Embryonic facial prominence (tissue), 1 donor: ENCODE data around the gene LARP1.
"Not testable (repeated sequence)": the region's sequence is repeated elsewhere in the genome, so short reads cannot be mapped to it uniquely, and the experiment has no call there.

ENCODE experiments used
- DNase-seq: peaks from one replicate; pipeline ENCODE4 v3.0.0-alpha.2; 2016; ENCODE audit errors: extremely low spot score

LARP1 gene

DNA sequence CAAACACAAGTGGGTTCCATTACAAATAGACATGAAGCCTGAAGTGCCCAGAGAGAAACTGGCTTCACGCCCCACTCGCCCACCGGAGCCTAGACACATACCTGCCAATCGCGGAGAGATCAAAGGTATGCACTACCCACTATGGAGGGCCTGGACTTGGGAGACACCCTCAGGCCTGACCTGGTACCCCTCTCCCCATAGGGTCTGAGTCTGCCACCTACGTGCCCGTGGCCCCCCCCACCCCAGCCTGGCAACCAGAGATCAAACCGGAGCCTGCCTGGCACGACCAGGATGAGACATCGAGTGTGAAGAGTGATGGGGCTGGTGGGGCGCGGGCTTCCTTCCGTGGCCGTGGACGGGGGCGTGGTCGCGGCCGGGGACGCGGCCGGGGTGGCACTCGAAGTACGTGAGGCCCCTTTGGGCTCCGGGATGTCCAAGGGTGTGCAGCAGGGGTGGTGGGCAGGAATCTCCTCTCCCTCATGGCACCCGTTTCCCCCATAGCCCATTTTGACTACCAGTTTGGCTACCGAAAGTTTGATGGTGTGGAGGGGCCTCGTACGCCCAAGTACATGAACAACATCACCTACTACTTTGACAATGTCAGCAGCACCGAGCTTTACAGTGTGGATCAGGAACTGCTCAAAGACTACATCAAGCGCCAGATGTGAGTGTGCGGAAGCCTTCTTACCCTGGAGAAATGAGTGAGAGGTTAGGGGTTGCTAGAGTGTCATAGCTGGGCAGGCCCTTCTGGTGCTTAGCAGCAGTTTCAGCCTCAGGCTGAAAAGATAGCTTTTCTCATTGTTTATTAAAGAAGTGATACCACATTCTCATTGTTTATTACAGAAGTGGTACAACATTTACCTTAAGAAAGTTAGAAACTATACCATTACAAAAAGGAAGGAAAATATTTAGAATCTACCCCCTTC lies 38.7 kb downstream of the LARP1 start:
- DNase-seq: no peak

DNA sequence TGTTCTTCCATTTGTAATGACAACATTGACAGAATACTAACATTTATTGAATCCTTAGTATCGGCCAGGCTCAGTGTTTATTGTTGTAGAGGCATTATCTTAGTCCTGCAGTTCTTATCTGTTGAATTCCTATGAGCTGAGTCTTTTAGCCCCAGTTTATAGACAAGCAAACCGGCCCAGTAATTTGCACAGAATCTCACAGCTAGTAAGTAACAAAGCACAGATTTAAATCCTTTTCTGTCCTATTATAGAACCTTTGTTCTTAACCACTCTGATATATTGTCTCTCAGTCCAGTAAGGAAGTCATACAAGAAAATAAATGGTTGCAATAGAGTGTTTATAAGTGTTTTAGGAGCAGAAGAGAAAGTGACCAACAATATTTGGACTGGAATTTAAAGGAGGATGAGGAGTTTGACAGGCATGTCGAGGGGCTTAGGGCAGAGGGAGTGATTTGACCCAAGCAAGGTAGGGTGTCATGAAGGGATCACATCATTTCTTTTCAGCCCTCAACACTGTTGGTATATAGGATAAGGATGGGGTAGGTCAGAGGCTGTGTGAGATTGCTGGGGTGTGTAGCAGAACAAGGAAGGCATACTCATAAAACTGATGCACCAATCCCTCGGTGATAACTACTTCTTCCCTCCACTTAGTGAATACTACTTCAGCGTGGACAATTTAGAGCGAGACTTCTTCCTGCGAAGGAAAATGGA lies 39.5 kb downstream of the LARP1 start:
- DNase-seq: no peak

DNA sequence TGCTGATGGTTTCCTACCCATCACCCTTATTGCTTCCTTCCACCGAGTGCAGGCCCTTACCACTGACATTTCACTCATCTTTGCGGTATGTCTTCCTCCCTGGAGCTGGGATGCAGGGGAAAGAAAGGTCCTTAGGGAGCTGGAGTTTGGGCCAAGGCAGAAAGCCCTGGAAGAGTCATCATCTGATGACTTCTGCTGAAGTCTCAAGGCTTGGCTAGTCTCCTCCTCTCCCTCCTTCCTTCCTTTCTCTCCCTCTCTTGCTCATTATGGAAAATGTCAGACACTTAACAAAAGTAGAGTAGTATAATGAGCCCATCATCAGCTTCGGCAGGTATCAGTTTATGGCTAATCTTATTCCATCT lies 40.0 kb downstream of the LARP1 start:
- DNase-seq: no peak

DNA sequence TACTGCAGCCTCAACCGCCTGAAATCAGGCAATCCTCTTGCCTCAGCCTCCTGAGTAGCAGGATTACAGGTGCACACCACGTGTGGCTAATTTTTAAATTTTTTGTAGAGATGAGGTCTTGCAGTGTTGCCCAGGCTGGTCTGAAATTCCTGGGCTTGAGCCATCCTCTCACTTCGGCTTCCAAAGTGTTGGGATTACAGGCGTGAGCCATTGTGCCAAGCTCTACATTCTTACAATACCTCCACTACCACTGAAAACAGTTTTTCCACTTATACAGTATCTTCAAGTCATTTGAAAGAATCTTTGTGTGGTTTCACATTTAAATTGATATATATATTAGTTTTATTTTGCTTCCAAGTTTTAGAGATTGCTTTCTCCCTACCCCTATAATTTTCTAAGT lies 42.6 kb downstream of the LARP1 start:
- DNase-seq: no peak

DNA sequence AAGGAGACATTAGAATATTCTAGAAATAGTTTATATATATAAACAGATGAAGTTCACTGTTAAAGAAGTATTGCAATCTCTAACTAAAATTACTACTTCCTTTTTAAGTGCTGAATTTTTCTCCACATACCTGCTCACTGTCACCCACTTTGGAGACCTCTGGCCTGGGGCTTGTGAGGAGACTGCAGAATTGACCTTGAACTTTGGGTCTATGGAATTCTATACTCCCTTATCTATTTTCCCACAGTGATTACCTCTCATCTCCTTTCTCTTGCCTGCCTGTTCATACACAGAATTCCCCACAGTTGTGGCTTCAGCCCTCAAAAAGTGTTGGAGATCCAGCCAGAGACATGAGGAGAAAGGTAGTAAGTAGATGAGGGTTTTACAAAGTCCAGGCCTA lies 45.4 kb downstream of the LARP1 start:
- no peak for DNase-seq

DNA sequence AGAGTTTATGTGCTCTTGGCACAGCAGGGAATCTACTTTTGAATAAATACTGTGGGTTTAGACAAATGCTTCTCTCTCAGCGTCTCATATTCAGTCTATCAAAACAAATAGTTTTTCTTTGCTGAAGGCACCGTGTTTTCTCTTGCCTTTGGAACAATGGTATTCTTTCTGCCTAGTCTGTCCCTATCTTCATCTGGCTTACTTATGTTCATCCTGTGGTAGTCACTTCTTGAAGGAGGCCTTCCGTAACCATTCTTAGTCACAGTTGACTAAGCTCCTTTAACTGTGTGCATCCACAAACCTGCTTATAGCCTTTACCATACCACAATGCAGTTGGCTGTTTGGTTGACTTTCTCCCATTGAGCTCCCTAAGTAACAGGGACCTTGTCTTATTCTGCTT lies 45.9 kb downstream of the LARP1 start:
- DNase-seq: no peak

DNA sequence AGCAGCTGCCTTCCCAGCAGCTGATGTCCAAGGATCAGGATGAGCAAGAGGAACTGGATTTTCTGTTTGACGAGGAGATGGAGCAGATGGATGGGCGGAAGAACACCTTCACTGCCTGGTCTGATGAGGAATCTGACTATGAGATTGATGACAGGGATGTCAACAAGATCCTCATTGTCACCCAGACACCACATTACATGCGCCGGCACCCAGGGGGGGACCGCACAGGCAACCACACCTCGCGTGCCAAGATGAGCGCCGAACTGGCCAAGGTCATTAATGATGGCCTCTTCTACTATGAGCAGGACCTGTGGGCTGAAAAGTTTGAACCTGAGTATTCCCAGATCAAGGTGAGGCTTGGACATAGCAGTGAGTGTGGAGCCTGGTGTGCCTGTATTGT lies 46.9 kb downstream of the LARP1 start:
- DNase-seq: no peak

DNA sequence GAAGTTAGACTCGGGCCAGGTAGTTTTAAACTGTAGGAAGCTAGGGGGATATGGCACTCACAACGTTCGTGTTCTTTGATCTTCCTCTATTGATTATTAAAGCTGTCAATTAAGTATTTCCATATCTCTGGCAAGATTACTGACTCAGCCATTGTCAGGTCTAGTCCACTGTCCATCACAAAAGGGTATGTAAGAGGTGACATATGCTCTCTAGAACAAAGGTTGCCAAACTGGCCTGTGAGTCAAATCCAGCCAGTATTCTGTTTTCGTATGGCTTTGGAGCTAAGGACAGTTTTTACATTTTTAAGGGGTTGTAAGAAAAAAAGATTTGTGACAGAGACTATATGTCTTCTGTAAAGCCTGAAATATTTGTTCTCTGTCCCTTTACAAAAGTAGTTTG lies 51.0 kb downstream of the LARP1 start:
- DNase-seq: no peak

DNA sequence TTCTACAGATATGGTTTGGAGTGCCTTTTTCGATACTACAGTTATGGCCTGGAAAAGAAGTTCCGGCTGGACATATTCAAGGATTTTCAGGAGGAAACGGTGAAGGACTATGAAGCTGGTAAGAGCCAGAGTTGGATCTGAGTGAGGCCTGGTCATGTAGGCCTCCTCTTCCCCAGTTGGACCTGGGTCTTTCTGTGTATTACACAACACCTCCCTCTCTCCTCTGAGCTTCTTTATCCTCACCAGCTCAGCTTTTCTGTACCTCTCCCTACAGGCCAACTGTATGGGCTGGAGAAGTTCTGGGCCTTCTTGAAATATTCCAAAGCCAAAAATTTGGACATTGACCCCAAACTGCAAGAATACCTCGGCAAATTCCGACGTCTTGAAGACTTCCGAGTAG lies 56.1 kb downstream of the LARP1 start:
- DNase-seq: no peak

DNA sequence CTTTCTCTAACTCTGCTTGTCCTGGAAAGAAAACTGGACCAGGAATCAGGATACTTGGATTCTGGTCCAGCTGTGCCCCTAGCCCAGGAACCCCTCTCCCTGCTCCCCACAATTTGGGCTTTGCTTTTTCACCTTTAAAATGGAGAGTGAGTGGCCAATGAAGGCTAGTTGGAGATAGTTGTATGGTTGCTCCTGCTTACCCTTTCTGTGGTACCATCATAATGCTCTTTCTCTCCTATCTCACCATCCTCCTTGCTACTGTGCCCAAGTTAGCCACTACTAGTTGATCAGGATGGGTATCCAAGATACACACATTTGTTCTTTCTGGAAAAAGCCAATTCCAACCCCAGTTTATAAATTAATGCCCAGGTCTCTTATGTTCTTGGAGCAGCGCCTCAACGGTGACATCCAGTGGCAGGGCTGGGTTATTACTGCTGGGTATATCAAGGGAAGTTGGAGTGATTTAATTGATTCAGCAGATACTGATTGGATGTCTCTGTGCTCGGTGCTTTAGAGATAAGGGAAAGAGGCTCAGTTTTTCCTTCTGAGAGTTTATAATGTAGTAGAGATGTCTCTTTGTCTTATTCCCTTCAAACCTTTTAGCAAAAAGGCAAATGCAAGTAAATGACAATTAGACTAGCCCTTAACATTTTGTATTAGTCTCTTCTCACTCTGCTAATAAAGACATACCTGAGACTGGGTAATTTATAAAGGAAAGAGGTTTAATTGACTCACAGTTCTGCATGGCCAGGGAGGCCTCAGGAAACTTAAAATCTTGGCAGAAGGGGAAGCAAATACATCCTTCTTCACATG lies 56.7 kb downstream of the LARP1 start:
- DNase-seq: no peak

DNA sequence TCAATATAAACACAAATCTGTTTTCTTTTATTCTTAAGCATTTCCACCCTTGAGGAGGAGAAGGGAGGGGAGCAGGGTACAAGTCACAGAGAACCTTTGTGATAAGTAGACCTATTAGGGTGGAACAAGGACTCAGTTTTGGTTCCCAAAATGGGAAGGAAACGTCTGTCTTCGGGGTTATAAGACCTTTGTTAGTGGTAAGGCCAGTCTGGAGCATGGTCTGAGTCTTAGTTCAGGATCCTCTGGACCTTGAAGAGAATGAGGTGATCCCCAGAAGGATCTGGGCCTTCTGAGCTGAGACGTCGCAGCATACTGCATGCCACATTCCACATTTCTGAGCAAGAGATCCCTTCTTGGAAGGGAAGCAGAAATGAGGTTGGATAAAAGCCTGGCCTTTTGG lies 58.0 kb downstream of the LARP1 start:
- no peak for DNase-seq

DNA sequence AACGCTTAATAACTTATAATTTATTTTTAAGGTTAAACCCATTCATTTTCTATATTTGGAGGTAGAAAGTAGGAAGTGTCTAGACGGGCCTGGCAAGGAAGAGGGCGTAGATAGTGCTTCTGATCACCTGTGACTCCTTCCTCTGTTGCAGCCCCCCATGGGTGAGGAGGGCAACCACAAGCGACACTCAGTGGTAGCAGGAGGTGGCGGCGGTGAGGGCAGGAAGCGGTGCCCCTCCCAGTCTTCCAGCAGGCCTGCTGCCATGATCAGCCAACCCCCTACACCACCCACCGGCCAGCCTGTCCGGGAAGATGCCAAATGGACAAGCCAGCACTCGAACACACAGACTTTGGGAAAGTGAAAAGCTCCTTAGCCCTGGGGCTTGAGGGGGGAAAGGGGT lies 58.6 kb downstream of the LARP1 start:
- no peak for DNase-seq

DNA sequence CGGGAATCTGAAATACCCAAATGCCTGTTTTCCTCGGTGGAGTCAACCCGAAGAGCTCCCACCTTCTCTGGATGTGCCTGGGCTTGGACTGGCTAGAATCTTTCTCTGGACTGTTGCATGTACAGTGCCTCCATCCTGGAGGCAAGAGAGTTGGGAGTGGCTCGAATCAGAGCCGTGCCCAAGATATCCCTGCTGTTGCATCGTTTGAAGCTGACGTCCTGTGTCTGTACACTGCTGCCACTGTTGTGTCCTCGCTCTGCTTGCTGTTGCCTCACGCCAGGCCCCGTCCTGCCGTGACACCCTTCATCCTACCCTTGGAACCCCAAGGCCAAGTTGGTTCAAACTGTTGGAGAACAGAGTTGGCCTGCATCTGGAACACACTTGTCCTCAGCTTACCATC lies 59.8 kb downstream of the LARP1 start:
- DNase-seq: no peak

DNA sequence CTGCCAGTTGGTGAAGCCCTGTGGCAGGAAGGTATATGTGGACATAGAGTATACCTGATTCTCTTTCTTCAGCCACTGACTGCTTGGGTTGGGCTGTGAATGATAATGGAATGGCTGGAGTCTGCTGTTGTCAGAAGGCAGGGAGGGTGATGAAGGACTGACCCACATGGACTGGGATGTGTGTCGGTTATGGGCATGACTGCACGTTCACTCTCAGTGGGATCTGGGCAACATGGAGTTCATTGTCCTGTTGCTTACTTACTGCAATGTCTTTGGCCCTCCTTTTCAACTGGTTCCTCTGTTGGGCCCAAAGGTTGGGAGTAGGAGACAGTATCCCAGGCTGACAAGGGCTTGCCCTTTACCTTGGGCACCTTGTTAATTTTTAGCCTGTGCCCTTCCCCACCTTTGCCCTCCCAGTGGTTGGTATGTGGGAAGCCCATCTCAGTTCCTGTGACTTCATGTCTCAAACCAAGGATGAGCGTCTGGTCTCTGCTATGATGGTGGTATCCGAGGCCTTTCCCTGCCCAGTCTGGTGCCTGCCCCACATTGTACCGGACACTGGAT lies 60.6 kb downstream of the LARP1 start:
- DNase-seq: no peak

DNA sequence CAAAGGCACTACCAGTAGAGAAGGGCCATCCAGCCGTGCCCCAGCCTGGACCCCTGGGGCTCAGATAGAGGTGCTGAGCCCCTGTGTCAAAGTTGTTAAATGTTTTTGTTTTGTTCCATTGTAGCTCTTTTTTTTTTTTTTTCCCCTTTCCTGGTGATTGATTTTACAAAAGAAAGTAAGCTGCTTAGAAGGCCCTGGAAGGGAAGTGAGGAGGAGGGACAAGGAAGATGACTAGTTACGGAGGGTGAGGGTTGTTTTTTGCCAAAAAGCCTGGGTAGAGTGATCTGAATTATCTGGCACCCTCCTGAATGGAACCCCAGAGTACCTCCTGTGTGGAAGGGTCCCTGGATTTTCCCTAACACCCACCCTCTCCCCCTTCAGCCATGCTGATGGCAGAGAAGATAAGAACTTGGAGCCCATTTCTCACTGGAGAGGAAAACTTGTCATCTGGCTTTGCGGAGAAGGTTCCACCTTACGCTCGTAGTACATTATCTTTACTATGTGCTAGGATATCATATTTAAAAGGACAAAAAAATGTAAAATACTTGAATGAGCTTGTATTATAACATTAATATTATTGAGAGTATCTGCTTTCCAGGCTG lies 61.8 kb downstream of the LARP1 start:
- DNase-seq: no peak

DNA sequence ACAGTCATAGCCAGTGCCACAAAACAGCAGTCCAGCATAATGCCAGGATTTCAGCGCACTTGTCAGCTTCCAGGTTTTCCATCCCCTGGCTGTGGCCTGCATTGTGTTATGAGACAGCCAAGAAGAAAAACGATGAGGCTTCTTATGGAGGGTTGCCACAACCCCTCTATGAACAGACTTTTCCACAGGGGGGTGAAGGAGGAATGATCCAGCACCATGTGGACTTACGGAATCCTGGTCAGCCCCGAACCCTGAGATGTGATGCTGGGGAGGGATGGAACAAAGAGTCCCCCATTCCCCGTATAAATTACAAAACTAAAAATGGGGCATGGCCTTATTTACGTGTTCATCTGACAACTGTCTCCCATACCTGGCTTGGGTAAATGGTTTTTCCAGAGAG lies 62.6 kb downstream of the LARP1 start:
- no peak for DNase-seq

DNA sequence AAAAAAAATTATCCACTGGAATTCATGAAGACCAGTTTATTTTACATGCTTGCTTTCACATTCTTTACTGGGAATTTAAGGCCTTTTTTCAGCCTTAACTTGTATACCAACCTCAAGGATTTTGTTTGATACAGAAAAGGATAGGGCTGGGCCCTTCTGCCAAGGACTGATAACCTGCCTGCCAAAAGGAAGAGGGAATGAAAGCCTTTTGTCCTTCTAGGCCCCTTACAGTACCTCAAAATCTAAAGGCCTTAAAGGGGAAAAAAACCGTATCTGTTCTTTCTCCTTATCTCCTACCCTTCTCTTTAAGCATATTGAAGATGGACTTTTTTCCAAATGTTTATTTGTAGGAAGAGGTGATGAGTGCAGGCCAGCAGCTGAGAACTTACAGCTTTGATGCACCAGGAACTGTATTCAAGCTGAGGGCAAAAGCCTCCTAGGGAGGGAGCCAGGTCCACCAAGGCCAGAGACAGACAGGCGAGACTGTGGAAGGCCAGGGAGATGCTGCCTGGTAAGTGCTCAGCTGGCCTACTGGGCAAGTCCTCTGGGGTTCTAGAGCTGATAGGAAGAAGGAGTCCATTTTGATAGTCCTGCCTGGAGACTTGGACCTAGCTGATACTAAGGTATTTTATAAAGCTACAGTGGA lies 63.4 kb downstream of the LARP1 start:
- no peak for DNase-seq

DNA sequence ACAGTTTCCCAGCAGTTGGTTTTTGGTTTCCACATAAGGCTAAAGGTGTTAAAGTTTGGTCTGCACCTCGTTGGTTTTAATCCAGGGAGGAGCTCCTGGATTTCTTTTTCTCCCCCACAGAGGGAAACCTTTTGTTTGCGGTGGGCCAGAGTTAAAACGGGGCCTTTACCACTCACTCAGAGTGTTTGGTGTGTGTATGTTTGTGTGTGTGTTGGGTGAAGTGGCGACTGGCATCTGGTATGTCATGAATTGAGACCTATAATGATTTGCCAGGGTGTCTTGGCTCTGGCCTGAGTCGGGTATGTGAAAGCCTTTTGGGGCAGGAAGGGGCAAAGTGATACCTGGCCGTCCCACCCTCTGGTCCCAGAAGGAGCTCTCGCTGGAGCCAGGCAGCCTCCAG lies 64.4 kb downstream of the LARP1 start:
- DNase-seq: no peak

DNA sequence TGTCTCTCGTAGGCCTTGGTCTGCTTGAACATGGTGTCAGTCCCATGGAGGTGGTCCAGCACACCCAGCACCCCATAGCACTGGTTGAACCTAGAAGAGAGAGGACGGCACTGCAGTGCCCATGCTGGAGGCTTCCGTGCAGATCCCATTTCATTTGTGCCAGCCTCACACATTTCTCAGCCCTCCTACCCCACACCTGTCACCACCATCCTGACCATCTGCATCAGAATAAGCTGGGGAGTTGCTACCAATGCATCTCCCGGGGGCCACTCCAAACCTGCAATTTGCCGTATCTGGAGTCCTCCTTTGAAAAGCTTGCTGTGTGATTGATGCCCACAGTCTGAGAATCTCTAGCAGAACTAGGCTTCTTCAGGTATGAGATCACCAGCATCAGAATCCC lies 65.2 kb downstream of the LARP1 start:
- no peak for DNase-seq

DNA sequence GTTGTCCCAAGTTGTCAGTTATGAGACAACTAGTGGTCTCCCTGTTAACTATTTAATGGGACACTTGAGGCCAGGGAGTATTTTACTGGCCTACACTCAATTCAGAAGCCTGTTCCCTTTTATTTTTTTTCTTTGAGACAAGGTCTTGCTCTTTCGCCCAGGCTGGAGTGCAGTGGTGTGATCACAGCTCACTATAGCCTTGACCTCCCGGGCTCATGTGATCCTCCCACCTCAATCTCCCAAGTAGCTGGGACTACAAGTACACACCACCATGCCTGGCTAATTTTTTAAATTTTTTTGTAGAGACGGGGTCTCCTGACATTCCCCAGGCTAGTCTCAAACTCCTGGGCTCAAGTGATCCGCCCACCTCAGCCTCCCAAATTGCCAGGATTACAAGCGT lies 67.7 kb downstream of the LARP1 start:
- not testable (repeated sequence) for DNase-seq

DNA sequence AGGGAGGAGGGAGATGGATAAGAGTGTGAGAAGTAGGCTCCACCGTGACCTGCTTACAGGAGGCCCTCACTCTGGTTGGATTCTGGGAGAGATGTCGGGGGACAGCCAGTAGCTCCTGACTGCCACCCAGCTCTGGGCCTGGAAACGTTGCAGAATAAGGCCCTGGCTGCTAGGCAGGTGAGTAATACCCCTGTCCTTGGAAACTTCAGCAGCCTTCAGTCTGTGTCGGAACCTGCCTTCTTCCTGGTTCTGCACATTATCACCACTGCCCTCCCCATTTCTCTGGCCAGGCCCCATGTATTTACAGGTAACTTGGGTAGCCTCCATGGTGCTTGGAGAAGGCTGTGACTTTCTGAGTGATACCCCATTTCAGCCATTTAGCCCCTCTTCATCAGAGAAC lies 68.4 kb downstream of the LARP1 start:
- DNase-seq: no peak
